Activated effector memory CD4-positive, alpha-beta T cell treated with Interleukin-2 at 50 U/mL for 16 hours (primary cell): Measurements from ENCODE around the gene TMBIM4.
A peak's percentile ranks its signal among the peaks of the same experiment; 100 is the strongest.
"Not testable (repeated sequence)": the region's sequence is repeated elsewhere in the genome, so short reads cannot be mapped to it uniquely, and the experiment has no call there.

Experiments
- DNase-seq: peaks from one replicate; pipeline ENCODE4 v3.0.0-alpha.2; 2020

TMBIM4 gene, protein sequence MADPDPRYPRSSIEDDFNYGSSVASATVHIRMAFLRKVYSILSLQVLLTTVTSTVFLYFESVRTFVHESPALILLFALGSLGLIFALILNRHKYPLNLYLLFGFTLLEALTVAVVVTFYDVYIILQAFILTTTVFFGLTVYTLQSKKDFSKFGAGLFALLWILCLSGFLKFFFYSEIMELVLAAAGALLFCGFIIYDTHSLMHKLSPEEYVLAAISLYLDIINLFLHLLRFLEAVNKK

DNA sequence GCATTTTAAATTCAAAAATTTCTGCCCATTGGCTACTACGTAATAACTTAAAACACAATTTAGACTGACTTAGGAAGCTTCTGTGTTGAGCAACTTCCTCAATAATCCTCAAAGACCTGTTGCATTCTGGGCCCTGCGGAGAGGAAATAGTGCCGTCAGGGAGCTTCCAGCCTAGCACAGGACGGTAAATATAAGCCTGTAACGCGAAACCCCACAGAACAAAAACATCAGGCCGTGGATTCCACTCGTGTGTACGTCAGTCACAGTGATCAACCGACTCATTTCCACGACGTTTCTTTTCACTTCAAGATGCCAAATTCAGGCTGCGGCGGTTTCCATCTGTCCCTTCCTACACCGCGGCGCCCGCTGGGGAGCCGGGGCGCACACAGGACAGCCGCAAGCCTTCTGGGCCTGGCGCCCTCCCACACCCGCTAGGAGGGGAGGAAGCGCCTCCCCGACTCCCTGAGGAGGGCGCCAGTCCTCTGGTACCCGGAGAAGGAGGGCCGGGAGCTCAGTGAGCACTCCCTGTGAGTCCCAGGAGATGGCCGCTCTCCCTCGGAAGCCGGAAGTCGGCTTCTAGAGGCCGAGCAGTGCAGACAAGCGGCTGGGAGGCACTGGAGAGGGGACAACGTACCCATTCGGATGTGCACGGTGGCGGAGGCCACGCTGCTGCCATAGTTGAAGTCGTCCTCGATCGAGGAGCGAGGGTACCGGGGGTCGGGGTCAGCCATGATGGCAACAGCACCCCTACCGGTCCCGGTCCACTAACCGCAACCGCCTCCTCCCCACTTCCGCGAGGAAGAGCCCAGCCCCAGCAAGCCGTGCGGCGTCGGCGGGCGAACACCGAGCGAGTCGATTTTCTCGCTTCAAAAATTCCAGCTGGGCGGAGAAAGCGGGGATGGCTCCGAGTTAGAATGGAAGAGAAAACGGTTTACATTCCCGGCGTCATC, at the start of gene TMBIM4:
Gene TMBIM4, minus strand, starts transcription at position 776 of the 950 bp plus-strand sequence. Its CDS starts 45 bp downstream, at position 731.
- DNase-seq: peak; percentile 77

DNA sequence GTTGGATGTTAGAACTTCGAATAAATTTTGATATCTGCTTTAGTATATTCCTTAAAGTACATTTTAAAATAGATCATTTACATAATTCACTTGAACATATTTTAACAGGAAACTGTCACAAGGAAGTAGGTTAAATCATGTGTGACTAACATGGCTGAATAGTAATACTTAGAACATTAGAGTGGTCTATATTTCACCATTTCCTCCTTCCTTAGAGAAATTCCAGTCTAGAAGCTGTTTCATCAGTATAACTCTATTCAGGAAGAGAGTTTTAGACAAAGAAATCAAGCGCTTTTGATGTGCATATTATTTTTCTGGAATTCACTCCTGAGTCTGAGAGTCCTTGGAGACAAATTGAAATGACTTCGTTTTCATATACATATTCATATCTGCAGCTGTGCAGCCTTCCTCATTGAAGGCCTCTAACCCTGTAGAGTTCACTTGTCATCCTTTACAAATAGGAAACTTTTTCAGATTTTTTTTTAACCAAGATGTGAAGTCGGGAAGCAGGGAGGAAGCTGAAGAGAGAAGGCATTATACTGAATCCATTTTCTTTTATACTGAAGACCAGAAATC, 47.6 kb upstream of the TMBIM4 start:
- no peak for DNase-seq

DNA sequence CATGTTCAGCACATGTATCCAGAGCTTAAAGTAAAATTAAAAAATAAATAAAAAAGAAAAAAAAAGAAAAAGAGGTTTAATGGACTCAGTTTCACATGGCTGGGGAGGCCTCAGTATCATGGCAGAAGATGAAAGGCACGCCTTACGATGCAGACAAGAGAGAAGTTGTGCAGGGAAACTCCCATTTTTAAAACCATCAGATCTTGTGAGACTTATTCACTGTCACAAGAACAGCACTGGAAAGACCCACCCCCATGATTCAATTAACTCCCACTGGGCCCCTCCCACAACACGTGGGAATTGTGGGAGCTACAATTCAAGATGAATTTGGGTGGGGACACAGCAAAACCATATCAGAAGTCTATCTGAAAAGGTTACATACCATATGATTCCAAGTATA, 43.2 kb upstream of the TMBIM4 start:
- DNase-seq: not testable (repeated sequence)

DNA sequence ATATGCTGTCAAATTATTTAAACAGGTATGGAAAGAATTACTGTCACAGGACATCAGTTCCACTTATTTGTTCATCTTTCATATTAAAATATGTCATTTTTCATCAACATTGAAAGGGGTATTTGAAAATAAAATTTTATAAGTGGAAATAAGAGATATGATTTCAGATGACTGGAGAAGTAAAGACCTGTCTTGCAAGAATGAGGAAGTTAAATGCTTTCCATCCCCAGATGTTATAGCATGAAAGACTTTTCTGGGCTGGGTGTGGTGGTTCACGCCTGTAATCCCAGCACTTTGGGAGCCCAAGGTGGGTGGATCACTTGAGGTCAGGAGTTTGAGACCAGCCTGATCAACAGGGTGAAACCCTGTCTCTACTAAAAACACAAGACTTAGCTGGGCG, 41.8 kb upstream of the TMBIM4 start:
- DNase-seq: not testable (repeated sequence)

DNA sequence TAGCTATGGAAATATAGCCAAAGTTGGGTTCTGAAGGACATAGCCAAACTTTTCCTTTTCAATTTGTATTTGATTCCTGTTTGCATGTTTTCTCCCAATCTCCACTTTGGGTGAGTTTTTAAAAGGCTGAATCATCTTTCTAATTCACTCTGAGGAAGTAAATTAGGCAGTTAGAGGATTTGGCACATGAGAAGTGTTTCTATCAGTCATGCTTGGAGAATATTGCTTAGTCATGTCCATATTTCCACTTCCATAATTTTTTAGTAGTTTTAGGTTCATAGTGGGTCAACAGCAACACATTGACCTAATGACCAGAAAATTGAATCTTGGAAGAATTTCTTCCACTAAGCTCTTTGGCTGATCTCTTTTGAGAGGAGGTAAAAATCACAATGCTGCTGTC, 41.0 kb upstream of the TMBIM4 start:
- no peak for DNase-seq

DNA sequence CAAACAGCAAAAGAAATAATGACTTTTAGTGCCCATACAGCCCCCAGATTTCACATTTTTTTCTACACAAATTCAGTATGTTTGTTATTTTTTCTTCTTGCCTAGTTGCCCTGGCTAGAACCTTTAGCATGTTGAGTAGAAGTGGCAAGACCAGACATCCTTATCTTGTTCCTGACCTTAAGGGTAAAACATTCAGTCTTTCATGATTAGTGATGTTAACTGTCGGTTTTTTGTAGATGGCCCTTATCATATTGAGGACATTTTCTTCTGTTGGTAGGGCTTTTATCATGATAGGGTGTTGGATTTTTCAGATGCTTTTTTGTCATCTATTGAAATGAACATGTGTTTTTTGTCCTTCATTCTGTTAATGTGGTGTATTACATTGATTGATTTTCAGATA, 36.3 kb upstream of the TMBIM4 start:
- DNase-seq: no peak

DNA sequence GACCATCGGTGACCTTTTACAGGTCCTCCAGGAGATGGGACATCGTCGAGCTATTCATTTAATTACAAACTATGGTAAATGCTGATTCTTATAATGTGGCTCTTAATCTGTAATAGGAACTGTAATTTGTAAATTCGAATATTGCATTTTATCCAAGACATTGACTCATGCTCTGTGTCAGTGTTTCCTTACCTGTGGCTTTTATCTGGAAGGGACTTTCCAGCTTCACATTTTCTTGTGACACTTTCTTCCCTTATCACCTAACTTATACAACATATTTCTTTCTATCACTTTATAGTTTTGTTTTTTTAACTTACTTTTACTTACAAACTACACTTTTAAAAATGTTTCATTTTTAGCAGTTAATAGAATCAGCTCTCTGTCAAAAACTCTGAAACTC, 34.0 kb upstream of the TMBIM4 start:
- DNase-seq: no peak

DNA sequence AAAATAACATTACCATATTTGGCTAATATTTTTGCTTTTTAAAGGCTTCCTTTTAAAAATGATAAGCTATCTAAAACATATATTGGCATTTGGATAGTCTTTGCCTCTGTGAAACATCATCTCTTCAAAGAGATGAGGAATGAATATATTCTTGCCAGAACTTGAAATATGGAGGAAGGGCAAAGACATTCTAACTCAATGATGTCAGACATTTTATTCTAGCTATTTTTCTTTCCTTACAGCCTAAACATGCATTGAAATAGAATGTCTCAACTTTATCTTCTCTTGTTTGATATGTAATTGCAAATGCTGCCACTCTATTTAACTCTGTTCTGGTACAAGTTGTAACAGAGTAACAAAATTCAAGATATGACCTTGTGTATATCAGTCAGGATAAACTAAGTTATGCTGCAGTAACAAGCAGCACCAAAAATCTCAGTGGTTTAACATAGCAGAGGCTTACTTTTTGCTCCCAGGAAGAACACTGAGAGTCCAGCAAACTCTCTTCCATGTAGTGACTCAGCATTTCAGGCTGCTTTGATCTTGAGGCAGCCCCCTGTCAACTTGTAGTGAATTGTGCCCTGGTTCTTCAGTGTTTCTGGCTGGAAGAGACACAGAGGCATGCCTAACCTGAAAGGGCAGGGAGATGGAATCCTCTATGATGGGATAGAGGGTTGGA, 30.2 kb upstream of the TMBIM4 start:
- no peak for DNase-seq

DNA sequence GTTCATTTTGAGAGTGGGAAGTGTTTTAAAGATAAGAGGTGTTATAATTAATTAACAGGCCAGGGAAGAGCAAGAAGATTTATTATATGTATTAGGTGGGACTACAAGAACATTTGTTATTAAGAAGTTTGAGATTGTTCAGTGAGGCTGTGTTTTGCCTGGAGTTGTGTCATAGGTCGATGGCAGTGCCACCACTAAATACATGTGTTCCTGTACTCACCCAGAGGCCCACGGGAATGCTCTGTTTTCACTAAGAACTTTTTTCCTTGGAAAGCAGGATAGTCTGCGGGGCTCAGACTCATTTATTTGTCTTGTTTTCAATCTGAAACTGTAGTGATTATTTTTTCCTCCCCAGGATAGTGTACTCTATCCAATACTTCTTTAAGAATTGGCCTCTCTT, 29.3 kb upstream of the TMBIM4 start:
- DNase-seq: no peak

DNA sequence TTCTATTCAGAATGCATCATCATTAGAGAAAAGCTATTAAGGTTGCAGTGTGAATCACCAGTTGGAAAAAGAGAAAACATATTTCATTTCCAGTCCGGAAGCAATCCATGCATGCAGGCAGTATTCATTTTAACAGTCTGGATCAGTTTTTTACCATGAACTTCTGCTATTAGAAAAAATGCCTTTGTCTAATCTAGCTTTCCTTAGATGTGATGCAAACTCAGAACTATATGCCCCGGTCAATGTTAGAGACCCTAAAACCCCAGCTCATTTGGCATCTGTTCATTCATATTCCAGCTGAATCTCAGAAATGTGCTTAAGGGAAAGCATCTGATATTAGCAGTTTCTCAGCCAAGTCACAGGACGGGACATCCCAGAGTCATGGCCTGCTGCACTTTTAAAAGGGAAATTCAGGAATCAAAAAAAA, 27.7 kb upstream of the TMBIM4 start:
- no peak for DNase-seq

DNA sequence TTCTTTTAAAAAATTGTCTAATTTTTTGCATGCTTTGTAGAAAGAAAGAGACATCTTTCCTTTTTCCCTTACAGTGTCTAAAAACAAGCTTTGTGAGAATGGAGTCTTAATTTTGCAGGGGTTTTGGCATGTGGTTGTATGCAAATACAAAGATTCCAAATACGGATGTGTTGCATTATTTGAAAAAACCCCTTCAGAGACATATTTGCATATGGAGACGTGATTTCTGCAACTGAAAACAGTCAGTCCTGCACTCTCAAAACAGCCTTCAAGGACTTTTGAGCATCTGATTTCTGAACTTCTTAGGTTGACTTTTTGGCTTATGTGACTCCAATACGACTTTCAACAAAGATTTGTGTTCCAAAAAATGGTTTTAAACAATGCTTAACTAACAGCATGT, 27.0 kb upstream of the TMBIM4 start:
- no peak for DNase-seq

DNA sequence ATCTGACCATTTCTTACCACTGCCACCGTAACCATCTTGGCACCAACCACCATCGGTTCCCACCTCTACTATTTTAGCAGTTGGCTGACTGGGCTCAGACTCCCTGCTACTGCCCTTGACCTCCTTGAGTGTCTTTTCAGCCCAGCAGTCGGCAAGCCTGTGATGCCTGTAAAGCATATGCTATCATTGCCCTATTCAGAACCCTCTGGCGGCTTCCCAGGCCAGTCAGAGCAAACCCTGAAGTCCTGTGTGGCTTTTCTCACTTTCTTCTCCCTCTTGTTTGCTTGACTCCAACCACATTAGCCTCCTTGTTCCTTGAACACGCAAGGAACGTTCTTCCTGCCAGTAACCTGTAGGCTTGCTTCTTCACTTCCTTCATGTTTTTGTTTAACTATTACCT, 25.4 kb upstream of the TMBIM4 start:
- no peak for DNase-seq

DNA sequence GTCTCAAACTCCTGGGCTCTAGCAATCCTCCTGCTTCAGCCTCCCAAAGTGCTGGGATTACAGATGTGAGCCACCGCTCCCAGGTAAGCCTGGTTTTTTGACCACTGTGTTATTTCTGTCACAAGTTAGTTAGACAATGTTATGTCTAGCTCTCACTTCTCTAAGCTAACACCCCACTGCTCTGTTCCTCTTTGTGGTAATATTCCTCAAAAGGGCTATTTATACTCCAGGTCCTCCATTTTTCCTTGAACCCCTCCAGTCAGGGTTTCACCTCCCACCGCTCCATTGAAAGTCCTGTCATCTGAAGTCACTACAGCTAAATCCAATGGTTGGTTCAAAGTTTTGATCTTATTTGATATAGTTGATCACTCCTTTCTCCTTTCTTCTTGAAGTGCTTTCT, 24.3 kb upstream of the TMBIM4 start:
- DNase-seq: no peak

DNA sequence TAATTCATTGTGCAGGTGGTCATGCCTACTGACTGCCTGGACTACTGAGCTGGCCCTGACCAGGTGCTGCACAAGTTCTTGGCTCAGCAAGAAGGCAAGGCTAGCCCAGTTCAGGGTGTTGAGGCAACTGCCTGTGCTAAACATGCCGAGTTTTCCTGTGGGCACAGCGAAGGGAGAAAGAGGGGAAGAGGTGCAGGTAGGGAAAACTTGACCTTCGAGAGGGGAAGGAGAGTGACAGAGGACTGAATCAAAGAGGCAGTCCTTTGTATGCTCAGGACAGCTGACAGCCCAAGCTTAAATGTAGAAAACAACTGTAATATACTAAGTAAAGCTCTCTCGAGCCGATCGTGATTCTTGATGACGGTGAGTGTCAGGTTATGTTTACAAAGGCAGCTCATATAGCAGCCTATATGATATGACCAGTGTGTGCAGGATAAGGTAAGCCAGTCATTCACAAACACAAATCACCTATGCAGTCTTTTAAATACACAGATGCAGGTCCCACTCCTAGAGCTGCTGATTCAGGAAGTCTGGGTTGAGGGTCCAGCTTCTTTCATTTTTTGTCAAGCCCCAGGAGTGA, 21.8 kb upstream of the TMBIM4 start:
- DNase-seq: no peak

DNA sequence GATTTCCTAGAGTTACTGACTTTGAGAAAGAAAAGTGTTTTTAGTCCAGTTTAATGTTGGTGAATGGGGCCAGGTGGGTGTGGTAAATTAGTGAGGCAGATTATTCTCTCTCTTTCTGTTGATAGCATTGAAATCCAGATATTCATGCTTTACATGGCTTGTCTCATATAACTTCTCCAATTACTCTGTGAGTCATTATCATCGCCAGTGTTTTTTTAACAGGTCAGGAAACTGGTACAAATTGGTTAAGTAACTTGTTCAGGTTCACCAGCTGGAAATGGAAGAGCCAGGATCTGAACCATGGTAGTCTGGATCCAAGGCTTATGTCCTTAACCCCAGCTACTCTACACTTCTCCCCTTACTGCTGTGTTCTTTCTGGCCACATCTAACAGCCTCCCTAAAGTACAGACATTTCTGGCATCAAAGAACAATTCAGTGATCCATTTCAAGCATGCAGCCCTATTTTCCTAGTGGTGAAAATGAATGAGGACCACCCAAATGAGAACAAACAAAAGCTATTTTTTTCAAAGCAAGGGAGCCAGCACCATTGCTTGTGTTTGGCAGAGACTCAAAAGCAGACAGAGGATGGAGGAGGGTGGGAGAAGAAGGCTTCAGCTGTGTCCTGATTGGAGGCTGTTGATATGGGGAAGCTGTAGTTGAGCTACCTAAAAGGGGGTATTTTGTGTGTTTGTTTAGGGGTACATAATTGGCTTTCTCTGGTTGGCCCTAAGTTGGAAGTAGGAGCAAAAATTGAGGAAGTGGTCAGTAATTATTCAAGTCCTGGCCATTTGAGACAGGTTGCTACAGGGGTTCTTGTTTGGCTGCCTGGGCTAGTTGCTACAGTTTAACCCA, 20.9 kb upstream of the TMBIM4 start:
- DNase-seq: no peak

DNA sequence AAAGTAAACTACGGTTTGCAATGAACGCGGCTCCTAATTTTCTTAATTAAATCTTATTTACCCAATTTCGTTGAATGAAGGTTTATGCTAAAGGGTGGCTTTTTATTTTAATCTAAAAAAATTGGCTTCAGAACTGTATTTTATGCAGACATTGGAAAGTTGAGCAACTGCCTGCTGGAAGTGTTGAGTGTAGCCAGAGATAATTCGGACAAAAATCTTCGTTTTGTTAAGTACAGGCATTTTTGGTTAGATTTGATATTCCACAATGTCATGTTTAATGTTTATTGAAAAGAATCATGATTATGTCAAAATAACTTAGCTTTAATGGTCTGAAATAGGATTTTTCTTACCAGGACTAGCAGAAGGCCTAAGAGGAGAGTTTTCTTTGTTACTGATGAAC, 20.1 kb upstream of the TMBIM4 start:
- no peak for DNase-seq

DNA sequence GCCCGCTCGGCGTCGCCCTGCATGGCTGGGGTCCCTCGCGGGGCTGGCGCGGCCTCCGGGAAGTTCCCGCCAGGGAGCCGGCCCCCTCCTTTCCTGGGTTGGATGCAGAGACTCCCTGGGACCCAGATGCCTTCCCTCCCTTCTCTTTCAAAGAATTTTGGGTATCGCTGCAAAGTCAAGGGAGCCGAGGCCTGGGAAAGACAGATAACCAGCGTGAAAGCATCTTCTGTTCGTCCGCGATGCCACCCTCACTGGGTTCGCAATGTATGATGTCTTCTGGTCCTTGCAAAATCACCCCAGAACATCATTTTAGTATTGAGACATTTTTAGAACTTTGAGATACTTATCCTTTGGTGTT, 19.7 kb upstream of the TMBIM4 start:
- no peak for DNase-seq

DNA sequence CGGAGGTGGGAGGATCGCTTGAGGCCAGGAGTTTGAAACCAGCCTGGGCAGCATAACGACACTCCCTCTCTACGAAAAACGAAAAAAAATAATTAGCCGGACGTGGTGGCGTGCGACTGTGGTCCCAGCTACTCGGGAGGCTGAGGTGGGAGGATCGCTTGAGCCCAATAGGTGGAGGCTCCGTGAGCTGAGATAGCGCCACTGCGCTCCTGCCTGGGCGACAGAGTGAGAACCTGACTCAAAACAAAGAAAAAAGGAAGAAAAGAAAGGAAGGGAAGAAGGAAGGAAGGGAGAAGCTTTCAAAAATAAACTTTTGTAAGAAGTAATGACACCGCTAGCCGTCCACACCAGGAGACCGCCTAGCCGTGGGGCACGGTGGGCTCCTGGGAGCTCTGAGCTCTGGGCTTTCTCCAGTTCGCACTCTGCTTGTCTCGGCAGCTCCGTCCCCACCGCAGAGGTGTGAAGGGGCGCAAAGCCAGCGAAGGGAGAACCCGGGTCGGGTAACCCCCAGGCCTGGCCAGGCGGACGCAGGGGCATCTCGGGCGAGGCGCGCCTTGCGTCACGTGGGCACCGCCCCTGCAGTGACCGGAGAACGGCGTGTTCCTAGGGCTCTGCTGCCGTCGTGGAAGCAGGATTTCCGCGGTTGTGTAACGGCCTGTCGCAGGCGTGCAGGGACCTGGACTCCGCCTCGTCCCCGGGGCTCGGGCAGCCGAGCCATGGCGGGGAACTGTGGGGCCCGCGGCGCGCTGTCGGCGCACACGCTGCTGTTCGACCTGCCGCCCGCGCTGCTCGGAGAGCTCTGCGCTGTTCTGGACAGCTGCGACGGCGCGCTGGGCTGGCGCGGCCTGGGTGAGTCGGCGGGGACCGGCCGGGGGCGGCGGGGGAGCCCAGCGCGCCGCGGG, 19.0 kb upstream of the TMBIM4 start, which contains the start of gene IRAK3:
Gene IRAK3, plus strand, starts transcription at position 631 of the 902 bp plus-strand sequence. Its CDS starts 86 bp downstream, at position 717.
- peak; percentile 10 for DNase-seq

DNA sequence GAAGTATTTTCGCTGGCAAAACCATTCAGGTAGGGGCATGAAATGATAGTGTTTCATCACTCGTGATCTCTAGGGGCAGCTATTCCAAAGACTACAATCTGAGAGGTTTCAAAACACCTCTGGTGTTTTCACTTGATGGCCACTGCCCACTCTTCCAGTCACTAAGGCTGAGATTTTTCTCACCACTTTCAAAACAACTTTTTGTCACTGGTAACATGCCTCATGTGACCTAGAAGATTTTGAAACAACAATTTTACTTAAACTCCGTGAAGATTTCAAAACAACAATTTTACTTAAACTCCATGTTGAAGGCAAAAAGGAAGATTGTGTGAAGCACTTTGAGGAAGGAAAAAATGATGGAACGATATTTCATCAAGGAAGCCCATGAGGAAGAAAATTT, 18.0 kb upstream of the TMBIM4 start:
- no peak for DNase-seq

DNA sequence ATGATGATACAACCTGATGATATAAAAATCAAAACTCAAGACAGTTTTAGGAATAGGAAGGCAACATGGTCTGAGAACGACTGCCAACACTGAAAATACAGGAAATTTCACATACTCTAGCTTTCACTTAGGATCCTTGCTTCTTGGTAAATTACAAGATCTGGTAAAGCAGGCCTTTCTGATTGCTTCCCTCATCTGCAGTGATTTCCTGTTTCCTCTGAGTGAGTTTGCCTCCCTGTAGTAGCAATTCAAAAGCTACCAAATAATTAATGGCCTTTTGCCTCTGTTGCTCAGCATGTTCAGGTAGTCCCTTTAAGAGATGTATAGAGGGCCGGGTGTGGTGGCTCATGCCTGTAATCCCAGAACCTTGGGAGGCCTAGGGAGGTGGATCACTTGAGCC, 17.2 kb upstream of the TMBIM4 start:
- no peak for DNase-seq

DNA sequence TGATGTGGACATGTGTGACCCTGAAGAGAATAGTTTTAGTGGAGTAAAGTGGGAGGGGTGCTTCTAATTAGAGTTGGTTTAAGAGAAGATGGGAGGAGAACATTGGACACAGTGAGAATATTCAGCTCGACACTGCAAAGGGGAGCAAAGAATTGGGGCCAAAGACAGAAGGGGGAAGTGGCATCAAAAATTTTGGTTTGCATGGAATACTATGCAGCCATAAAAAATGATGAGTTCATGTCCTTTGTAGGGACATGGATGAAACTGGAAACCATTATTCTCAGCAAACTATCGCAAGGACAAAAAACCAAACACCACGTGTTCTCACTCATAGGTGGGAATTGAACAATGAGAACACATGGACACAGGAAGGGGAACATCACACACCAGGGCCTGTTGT, 15.0 kb upstream of the TMBIM4 start:
- not testable (repeated sequence) for DNase-seq
